Measurements from ENCODE around the gene ZPLD1.

Gene ZPLD1

DNA sequence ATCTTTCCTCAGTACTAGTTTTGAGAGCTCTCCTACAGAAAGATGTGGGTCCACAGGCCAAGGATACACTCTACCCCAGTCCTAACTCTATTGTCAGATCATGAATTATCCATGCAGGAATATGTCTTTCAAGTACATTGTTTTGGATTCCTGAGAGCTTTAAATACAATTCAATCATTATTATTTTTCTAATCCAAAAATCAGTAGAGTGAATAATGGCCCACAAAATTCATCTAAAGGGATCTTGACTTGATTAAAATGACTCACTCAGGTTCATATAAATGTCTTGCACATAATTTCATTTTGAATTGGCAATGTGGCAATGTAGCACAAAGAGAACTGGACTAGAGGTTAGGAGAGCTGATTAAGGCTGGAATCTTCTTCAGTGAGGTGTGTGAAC lies 93.9 kb downstream of the ZPLD1 start:
- Histone ChIP-seq H3K4me2 (ENCODE audit: low read length) (no peak overlapping the region), H3K36me3 (ENCODE audit: control insufficient read depth, insufficient read depth, low read length) (no peaks in the 10 kb centered on the region), H3K9me3 (ENCODE audit: control insufficient read depth, low read length) (no peaks in the 10 kb centered on the region), H2AFZ (no peak overlapping the region), H3K27me3 (ENCODE audit: control insufficient read depth, insufficient read depth, low read length) (no peaks in the 10 kb centered on the region), H3K4me3 (ENCODE audit: low read depth, low read length) (no peak overlapping the region), H3K79me2 (no peaks in the 10 kb centered on the region), H3K9ac (no peak overlapping the region), H3K4me1 (no peaks in the 10 kb centered on the region), H3K27ac (no peak overlapping the region)
- TF ChIP-seq, protein P1, sequence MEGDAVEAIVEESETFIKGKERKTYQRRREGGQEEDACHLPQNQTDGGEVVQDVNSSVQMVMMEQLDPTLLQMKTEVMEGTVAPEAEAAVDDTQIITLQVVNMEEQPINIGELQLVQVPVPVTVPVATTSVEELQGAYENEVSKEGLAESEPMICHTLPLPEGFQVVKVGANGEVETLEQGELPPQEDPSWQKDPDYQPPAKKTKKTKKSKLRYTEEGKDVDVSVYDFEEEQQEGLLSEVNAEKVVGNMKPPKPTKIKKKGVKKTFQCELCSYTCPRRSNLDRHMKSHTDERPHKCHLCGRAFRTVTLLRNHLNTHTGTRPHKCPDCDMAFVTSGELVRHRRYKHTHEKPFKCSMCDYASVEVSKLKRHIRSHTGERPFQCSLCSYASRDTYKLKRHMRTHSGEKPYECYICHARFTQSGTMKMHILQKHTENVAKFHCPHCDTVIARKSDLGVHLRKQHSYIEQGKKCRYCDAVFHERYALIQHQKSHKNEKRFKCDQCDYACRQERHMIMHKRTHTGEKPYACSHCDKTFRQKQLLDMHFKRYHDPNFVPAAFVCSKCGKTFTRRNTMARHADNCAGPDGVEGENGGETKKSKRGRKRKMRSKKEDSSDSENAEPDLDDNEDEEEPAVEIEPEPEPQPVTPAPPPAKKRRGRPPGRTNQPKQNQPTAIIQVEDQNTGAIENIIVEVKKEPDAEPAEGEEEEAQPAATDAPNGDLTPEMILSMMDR (IDR thresholded peaks at IDR 0.05) = no peak
